Neural cell (in vitro differentiated cells): ENCODE measurements around the gene RPL21.

Source experiments
- EP300 ChIP-seq: fragments of 450-650 bp; conservative IDR thresholded peaks from 2 replicates; pipeline ENCODE4 v1.6.1; 2014; ENCODE audit warnings: antibody characterized with exemption, mild to moderate bottlenecking, moderate library complexity; ENCODE audit not compliant: poor library complexity, severe bottlenecking
- EZH2 ChIP-seq: fragments of 200-600, 300-800 bp; shearing (Covaris generic), sonication (generic); IDR thresholded peaks from 2 replicates; pipeline ENCODE4 v1.6.1; 2014; ENCODE audit warnings: antibody characterized with exemption, low read length, borderline replicate concordance, mild to moderate bottlenecking; ENCODE audit not compliant: insufficient read depth, poor library complexity, severe bottlenecking
- POLR2AphosphoS5 ChIP-seq: IDR thresholded peaks from 2 replicates; pipeline ENCODE4 v1.6.1; 2012
- SMC3 ChIP-seq: fragments of 450-650 bp; conservative IDR thresholded peaks from 2 replicates; pipeline ENCODE4 v1.6.1; 2014; ENCODE audit warnings: antibody characterized with exemption, mild to moderate bottlenecking, moderate library complexity; ENCODE audit not compliant: poor library complexity
- TF ChIP-seq, protein P1 (sequence below): fragments of 450-650 bp; IDR thresholded peaks from 2 replicates; pipeline ENCODE4 v1.5.1; 2014; ENCODE audit warnings: antibody characterized with exemption, mild to moderate bottlenecking, moderate library complexity; ENCODE audit not compliant: poor library complexity, severe bottlenecking

- no peak for TF ChIP-seq EZH2
- TF ChIP-seq, protein P1, sequence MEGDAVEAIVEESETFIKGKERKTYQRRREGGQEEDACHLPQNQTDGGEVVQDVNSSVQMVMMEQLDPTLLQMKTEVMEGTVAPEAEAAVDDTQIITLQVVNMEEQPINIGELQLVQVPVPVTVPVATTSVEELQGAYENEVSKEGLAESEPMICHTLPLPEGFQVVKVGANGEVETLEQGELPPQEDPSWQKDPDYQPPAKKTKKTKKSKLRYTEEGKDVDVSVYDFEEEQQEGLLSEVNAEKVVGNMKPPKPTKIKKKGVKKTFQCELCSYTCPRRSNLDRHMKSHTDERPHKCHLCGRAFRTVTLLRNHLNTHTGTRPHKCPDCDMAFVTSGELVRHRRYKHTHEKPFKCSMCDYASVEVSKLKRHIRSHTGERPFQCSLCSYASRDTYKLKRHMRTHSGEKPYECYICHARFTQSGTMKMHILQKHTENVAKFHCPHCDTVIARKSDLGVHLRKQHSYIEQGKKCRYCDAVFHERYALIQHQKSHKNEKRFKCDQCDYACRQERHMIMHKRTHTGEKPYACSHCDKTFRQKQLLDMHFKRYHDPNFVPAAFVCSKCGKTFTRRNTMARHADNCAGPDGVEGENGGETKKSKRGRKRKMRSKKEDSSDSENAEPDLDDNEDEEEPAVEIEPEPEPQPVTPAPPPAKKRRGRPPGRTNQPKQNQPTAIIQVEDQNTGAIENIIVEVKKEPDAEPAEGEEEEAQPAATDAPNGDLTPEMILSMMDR, result no peak
- no peak for TF ChIP-seq POLR2AphosphoS5
- TF ChIP-seq SMC3, result no peak
- no peak for TF ChIP-seq EP300
Observed at GRCh38 chr13:27252467-27252866, 1.1 kb downstream of the RPL21 start.
